ENCODE results near the gene KIF21A. TPM values are rescaled to one million over a fixed set of nuclear protein-coding genes. Genes with fewer than 3 reads are reported as not detected.

Gene KIF21A
- total RNA-seq, 2 donors from 2014 or later = 3.8 to 21.9 TPM

DNA sequence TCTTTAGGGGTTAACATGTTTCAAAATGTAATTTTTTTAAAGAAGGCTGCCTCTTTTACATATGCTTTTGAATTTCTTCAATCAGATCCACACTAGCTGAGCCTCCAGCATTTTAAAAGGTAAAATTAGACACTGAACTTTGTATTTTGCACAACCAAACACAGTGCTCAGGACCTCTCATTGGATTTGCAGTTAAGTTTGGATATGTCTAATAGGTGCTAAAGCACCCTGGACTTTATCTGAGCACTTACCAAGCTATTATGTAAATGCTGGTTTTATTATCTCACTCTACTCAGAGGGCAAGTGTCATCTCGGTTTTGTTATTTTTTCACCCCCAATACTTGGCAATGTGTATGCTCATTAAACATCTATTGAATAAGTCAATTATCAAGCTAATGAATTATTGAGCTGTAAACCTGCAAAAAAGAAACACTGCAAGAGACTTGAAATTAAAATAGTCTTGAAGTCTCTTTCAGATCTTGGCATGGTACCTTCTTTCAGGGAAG lies 150.7 kb downstream of the KIF21A start:
- Histone ChIP-seq H3K9me3 (no peaks in the 10 kb centered on the region), H3K4me1 (ENCODE audit: control insufficient read depth in 1 of 2, low read depth in 2 of 2) (no peaks in the 10 kb centered on the region), H3K27ac (no peak overlapping the region), H3K36me3 (no peaks in the 10 kb centered on the region), H3K27me3 (replicated peaks; ENCODE audit: insufficient read depth) (no peaks in the 10 kb centered on the region), H3K4me3 (no peak overlapping the region)
- no peak for ATAC-seq (ENCODE audit: insufficient number of reproducible peaks, low FRiP score, low read depth)
- TF ChIP-seq, protein P1, sequence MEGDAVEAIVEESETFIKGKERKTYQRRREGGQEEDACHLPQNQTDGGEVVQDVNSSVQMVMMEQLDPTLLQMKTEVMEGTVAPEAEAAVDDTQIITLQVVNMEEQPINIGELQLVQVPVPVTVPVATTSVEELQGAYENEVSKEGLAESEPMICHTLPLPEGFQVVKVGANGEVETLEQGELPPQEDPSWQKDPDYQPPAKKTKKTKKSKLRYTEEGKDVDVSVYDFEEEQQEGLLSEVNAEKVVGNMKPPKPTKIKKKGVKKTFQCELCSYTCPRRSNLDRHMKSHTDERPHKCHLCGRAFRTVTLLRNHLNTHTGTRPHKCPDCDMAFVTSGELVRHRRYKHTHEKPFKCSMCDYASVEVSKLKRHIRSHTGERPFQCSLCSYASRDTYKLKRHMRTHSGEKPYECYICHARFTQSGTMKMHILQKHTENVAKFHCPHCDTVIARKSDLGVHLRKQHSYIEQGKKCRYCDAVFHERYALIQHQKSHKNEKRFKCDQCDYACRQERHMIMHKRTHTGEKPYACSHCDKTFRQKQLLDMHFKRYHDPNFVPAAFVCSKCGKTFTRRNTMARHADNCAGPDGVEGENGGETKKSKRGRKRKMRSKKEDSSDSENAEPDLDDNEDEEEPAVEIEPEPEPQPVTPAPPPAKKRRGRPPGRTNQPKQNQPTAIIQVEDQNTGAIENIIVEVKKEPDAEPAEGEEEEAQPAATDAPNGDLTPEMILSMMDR (IDR thresholded peaks at IDR 0.05) = no peak
- no peak for DNase-seq (ENCODE audit: low spot score)

- Histone ChIP-seq H3K4me1 (ENCODE audit: control insufficient read depth in 1 of 2, low read depth in 2 of 2) (no peaks in the 10 kb centered on the region), H3K4me3 (no peak overlapping the region), H3K36me3 (no peaks in the 10 kb centered on the region), H3K9me3 (no peaks in the 10 kb centered on the region), H3K27me3 (replicated peaks; ENCODE audit: insufficient read depth) (no peaks in the 10 kb centered on the region), H3K27ac (no peak overlapping the region)
- DNase-seq (ENCODE audit: low spot score) = no peak
- no peak for ATAC-seq (ENCODE audit: insufficient number of reproducible peaks, low FRiP score, low read depth)
- TF ChIP-seq, protein P1 (IDR thresholded peaks at IDR 0.05) = no peak
These were observed 155.1 kb downstream of the KIF21A start for GRCh38 chr12:39287817-39288216.

DNA sequence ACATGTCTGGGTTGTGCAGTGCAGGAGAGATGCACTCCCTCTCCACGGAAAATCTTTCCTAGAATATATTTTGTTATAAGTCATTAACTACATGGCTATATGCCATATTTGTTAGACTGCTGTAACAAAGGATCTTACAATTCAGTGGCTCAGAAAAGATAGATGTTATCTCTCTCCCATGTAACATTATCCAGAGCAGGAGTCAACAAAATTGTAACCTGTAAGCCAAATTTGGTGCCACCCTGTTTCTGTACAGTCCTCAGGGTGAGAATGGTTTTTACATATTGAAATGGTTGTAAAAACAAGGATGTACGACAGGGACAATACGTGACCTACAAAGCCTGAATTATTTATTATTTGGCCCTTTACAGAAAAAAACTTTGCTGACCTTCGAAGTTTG lies 155.5 kb downstream of the KIF21A start:
- DNase-seq (ENCODE audit: low spot score) (no peak), ATAC-seq (ENCODE audit: insufficient number of reproducible peaks, low FRiP score, low read depth) (no peak)
- TF ChIP-seq, protein P1 (IDR thresholded peaks at IDR 0.05) = no peak
- H3K9me3 ChIP-seq = no peaks in the 10 kb centered on the region
- no peaks in the 10 kb centered on the region for H3K36me3 ChIP-seq
- no peak overlapping the region for H3K4me3 ChIP-seq
- no peaks in the 10 kb centered on the region for H3K27me3 ChIP-seq (replicated peaks; ENCODE audit: insufficient read depth)
- no peak overlapping the region for H3K27ac ChIP-seq
- no peaks in the 10 kb centered on the region for H3K4me1 ChIP-seq (ENCODE audit: control insufficient read depth in 1 of 2, low read depth in 2 of 2)

- Histone ChIP-seq H3K4me3 (no peak overlapping the region), H3K4me1 (ENCODE audit: control insufficient read depth in 1 of 2, low read depth in 2 of 2) (no peaks in the 10 kb centered on the region), H3K27ac (no peak overlapping the region), H3K36me3 (no peaks in the 10 kb centered on the region), H3K27me3 (replicated peaks; ENCODE audit: insufficient read depth) (no peaks in the 10 kb centered on the region), H3K9me3 (no peaks in the 10 kb centered on the region)
- TF ChIP-seq, protein P1 (IDR thresholded peaks at IDR 0.05) = no peak
- ATAC-seq (ENCODE audit: insufficient number of reproducible peaks, low FRiP score, low read depth) (no peak), DNase-seq (ENCODE audit: low spot score) (no peak)
These were observed 164.5 kb downstream of the KIF21A start for GRCh38 chr12:39278426-39278825.

DNA sequence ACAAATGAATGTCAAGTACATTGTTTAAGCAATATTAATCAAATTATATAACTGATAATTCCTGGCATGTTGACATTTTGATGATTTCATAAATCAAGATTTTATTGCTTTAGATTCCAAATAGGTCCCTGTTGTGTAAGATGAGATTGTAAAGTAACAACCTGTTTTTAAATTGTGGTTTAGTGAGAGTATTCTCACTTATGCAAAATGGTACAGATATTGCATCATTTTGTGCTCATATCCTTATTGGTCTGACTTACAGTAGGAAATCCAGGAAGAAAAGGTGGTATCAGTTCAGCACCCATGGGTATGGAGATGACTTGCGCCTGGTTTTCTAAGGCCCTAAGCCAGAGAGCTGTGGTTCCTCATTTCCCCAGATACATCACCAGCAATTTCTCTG lies 165.5 kb downstream of the KIF21A start:
- Histone ChIP-seq H3K4me3 (no peak overlapping the region), H3K36me3 (no peaks in the 10 kb centered on the region), H3K27me3 (replicated peaks; ENCODE audit: insufficient read depth) (no peaks in the 10 kb centered on the region), H3K9me3 (no peaks in the 10 kb centered on the region), H3K4me1 (ENCODE audit: control insufficient read depth in 1 of 2, low read depth in 2 of 2) (no peaks in the 10 kb centered on the region), H3K27ac (no peak overlapping the region)
- TF ChIP-seq, protein P1 (IDR thresholded peaks at IDR 0.05) = no peak
- no peak for ATAC-seq (ENCODE audit: insufficient number of reproducible peaks, low FRiP score, low read depth)
- DNase-seq (ENCODE audit: low spot score) = no peak
